Calu3 (cell line): ENCODE results near the gene RCAN3. TPM values are rescaled to one million over a fixed set of nuclear protein-coding genes. Genes with fewer than 3 reads are reported as not detected.
"Not testable (repeated sequence)": the region's sequence is repeated elsewhere in the genome, so short reads cannot be mapped to it uniquely, and the experiment has no call there.

ENCODE experiments used
- BruUV-seq: library from RNA; stranded (reverse); fragments of 400-500 nt; replicated peaks from 2 replicates; lab custom pipeline; 2021; lab: Mats Ljungman, UMichigan
- CTCF ChIA-PET: fragments of 300-600 bp; sonication (Branson Sonifier 250); formaldehyde crosslinking; loops from one replicate; lab custom pipeline; 2022; ENCODE audit warnings: antibody characterized with exemption; lab: Charles Lee
- DNase-seq: peaks from one replicate; pipeline ENCODE4 v3.0.0; 2022
- H3K27ac Mint-ChIP-seq: one replicate; pipeline ENCODE4 v1.8.0; 2022; ENCODE audit warnings: mixed read lengths; ENCODE audit not compliant: unreplicated experiment
- H3K27me3 Mint-ChIP-seq: one replicate; pipeline ENCODE4 v1.8.0; 2022; ENCODE audit warnings: mixed read lengths; ENCODE audit not compliant: unreplicated experiment
- H3K36me3 Mint-ChIP-seq: one replicate; pipeline ENCODE4 v1.8.0; 2022; ENCODE audit warnings: mild to moderate bottlenecking, moderate library complexity, mixed read lengths; ENCODE audit not compliant: insufficient read depth, unreplicated experiment
- H3K4me1 Mint-ChIP-seq: one replicate; pipeline ENCODE4 v1.8.0; 2022; ENCODE audit warnings: mild to moderate bottlenecking, low read depth, mixed read lengths; ENCODE audit not compliant: unreplicated experiment
- H3K4me3 Mint-ChIP-seq: one replicate; pipeline ENCODE4 v1.8.0; 2022; ENCODE audit warnings: mild to moderate bottlenecking, low read depth, moderate library complexity, mixed read lengths; ENCODE audit not compliant: unreplicated experiment
- H3K9me3 Mint-ChIP-seq: one replicate; pipeline ENCODE4 v1.8.0; 2022; ENCODE audit warnings: low read depth, mixed read lengths; ENCODE audit not compliant: unreplicated experiment
- CTCF ChIP-seq: fragments of 200-600 bp; IDR thresholded peaks from one replicate; pipeline ENCODE4 v1.8.0; 2022; ENCODE audit warnings: antibody characterized with exemption; ENCODE audit not compliant: unreplicated experiment
- intact Hi-C: fragments of 100-400 bp; cut with micrococcal nuclease; formaldehyde crosslinking; loops from one replicate; pipeline ENCODE4 v1.10.0; 2022; ENCODE audit not compliant: unreplicated experiment
- total RNA-seq: library from RNA; stranded (reverse); gene quantifications from 2 replicates; pipeline ENCODE4 v1.2.3, GENCODE V29; 2022

The RCAN3 gene
- total RNA-seq, 1 experiment from 2014 or later: 15.3 TPM

DNA sequence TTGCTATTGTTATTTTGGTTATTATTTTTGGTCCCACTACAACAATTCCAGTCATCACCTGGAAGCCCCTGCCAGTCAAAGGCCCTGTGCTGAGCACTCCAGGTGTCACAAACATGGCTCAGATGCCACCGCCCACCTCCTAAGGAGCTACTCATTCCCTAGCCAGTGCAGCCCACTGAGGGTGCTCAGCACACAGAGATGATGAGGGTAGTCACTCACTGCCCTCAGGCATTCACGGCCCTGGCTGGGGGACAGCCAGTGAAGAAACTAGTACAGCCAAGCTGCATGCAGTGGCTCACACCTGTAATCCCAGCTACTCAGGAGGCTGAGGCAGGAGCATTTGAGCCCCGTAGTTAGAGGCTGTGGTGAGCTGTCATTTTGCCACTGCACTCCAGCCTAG, 44.8 kb upstream of the RCAN3 start:
- Mint-ChIP-seq H3K27me3 (no peaks in the 10 kb centered on the region), H3K27ac (no peak overlapping the region), H3K4me3 (no peak overlapping the region), H3K9me3 (no peaks in the 10 kb centered on the region), H3K4me1 (peaks cover 5% of the 10 kb centered on the region), H3K36me3 (peaks cover 16% of the 10 kb centered on the region)
- CTCF ChIA-PET: no interaction called here
- intact Hi-C loops: no loop called here
- DNase-seq: no peak
- BruUV-seq: no TSS peak
- no peak for TF ChIP-seq CTCF

- BruUV-seq: no TSS peak
- H3K27me3 Mint-ChIP-seq: no peaks in the 10 kb centered on the region
- H3K4me3 Mint-ChIP-seq: no peak overlapping the region
- no peak overlapping the region for H3K27ac Mint-ChIP-seq
- peaks cover 24% of the 10 kb centered on the region for H3K36me3 Mint-ChIP-seq
- intact Hi-C loops: no loop called here
- H3K9me3 Mint-ChIP-seq: no peaks in the 10 kb centered on the region
- DNase-seq: no peak
- CTCF ChIA-PET: no interaction called here
- TF ChIP-seq CTCF: no peak
- H3K4me1 Mint-ChIP-seq: peaks cover 5% of the 10 kb centered on the region
These were observed 42.9 kb upstream of the RCAN3 start for GRCh38 chr1:24459551-24460266.

DNA sequence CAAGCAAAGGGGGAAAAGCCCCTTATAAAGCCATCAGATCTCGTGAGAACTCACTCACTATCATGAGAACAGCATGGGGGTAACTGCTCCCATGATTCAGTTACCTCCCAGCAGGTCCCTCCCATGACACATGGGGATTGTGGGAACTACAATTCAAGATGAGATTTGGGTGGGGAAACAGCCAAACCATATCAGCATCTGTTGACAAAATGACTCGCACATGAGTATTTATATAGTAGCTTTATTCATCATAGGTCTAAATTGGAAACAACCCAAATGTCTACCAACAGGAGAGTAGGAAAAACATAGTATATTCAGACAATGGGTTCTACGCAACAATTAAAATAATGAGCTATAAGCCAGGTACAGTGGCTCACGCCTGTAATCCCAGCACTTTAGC, 40.5 kb upstream of the RCAN3 start:
- H3K4me3 Mint-ChIP-seq, H3K27me3 Mint-ChIP-seq, CTCF ChIA-PET, BruUV-seq, intact Hi-C loops, DNase-seq, H3K4me1 Mint-ChIP-seq, H3K27ac Mint-ChIP-seq, H3K9me3 Mint-ChIP-seq: not testable (repeated sequence)
- H3K36me3 Mint-ChIP-seq: peaks cover 28% of the 10 kb centered on the region

DNA sequence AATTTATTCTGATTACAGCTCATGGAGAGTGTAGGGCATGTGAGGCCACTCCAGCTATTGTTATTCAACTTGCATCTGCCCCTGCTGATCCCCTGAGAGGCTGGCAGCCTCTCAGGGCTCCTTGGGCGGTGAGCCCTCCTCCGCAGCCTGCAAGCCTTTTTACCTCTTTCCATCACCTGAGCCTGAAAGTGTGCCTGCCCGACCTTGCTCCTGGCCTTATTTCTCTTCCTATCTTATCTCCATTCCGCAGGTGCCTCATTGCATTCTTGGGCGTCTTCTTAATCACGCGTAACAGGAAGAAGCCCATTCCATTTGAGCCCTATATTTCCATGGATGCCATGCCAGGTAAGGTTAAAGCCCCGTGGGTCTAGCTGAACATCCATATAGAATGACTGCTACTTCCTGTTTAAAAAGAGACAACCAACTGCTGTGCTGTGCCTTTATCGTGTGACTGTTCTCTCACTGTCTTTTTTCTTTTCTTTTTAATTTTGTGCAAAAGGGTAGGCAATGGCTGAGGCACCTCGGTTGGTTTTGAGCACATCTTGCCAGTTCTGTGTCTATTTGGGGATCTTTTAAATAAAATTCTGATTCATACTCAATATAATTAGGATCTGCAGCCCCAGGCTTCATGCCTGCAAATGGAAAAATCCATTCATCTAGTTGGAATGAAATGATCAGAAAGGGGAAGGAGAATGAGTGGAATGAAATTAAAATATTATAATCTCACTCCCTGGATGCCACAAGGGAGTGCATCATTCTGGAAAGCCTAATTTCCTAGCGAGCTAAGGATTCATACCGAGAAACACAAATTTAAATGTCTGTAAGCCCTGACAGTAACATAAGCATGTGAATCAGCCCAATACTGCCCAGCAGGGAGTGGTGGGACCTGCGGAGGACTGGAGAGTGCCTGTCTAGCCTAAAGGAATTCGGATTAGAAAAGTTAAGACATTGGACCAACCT, 38.6 kb upstream of the RCAN3 start:
- Mint-ChIP-seq H3K27me3 (no peaks in the 10 kb centered on the region), H3K9me3 (no peaks in the 10 kb centered on the region), H3K4me3 (no peak overlapping the region), H3K27ac (no peak overlapping the region), H3K36me3 (peaks cover 28% of the 10 kb centered on the region), H3K4me1 (peaks cover 5% of the 10 kb centered on the region)
- no peak for TF ChIP-seq CTCF
- DNase-seq: no peak
- CTCF ChIA-PET: no interaction called here
- no TSS peak for BruUV-seq
- intact Hi-C loops: no loop called here
